Measurements from ENCODE around the gene SDCCAG8.

- TF ChIP-seq CTCF (IDR thresholded peaks at IDR 0.05; ENCODE audit: low read depth, low read length, missing input control) (no peak), GABPA (IDR thresholded peaks at IDR 0.05 in 1 of 2, conservative IDR thresholded peaks at IDR 0.05 in 1 of 2) (no peak)
- TF ChIP-seq, protein P1, sequence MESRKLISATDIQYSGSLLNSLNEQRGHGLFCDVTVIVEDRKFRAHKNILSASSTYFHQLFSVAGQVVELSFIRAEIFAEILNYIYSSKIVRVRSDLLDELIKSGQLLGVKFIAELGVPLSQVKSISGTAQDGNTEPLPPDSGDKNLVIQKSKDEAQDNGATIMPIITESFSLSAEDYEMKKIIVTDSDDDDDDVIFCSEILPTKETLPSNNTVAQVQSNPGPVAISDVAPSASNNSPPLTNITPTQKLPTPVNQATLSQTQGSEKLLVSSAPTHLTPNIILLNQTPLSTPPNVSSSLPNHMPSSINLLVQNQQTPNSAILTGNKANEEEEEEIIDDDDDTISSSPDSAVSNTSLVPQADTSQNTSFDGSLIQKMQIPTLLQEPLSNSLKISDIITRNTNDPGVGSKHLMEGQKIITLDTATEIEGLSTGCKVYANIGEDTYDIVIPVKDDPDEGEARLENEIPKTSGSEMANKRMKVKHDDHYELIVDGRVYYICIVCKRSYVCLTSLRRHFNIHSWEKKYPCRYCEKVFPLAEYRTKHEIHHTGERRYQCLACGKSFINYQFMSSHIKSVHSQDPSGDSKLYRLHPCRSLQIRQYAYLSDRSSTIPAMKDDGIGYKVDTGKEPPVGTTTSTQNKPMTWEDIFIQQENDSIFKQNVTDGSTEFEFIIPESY (IDR thresholded peaks at IDR 0.05) = no peak
Observed at GRCh38 chr1:243261390-243261789, 5.5 kb downstream of the SDCCAG8 start.
